ENCODE results near the gene COP1. TPM values are rescaled to one million over a fixed set of nuclear protein-coding genes. Genes with fewer than 3 reads are reported as not detected.

Gene COP1
- total and polyA plus RNA-seq, 10 of the 15 experiments (the other 5 are each of a cell fraction or from before 2014, with no cell fraction given): 17.7 to 49.9 (median 38.7) TPM

DNA sequence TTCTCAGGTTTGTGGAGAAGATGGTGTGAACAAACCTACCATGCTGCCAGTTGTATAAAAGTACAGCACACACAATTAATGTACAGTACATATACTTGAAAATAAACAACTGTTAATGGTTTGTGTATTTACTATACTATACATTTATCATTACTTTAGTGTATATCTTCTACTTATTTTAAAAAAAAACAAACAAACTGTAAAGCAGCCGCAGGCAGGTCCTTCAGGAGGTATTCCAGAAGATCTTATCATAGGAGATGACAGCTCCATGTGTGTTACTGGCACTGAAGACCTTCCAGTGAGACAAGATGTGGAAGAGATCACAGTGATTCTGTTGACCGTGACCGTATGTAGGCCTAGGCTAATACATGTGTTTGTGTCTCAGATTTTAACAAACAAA, 155.7 kb downstream of the COP1 start (continued):
- TF ChIP-seq, protein P1, sequence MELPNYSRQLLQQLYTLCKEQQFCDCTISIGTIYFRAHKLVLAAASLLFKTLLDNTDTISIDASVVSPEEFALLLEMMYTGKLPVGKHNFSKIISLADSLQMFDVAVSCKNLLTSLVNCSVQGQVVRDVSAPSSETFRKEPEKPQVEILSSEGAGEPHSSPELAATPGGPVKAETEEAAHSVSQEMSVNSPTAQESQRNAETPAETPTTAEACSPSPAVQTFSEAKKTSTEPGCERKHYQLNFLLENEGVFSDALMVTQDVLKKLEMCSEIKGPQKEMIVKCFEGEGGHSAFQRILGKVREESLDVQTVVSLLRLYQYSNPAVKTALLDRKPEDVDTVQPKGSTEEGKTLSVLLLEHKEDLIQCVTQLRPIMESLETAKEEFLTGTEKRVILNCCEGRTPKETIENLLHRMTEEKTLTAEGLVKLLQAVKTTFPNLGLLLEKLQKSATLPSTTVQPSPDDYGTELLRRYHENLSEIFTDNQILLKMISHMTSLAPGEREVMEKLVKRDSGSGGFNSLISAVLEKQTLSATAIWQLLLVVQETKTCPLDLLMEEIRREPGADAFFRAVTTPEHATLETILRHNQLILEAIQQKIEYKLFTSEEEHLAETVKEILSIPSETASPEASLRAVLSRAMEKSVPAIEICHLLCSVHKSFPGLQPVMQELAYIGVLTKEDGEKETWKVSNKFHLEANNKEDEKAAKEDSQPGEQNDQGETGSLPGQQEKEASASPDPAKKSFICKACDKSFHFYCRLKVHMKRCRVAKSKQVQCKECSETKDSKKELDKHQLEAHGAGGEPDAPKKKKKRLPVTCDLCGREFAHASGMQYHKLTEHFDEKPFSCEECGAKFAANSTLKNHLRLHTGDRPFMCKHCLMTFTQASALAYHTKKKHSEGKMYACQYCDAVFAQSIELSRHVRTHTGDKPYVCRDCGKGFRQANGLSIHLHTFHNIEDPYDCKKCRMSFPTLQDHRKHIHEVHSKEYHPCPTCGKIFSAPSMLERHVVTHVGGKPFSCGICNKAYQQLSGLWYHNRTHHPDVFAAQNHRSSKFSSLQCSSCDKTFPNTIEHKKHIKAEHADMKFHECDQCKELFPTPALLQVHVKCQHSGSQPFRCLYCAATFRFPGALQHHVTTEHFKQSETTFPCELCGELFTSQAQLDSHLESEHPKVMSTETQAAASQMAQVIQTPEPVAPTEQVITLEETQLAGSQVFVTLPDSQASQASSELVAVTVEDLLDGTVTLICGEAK (IDR thresholded peaks at IDR 0.05; ENCODE audit: borderline replicate concordance): no peak
- no peak for TF ChIP-seq ZNF687 (IDR thresholded peaks at IDR 0.05)
- TF ChIP-seq SIX5 (IDR thresholded peaks at IDR 0.05; ENCODE audit: low read depth, low read length, severe bottlenecking): no peak
- TF ChIP-seq ZNF592 (IDR thresholded peaks at IDR 0.05): no peak
